Neural cell (in vitro differentiated cells): Measurements from ENCODE around the gene S1PR5. TPM values are rescaled to one million over a fixed set of nuclear protein-coding genes. Genes with fewer than 3 reads are reported as not detected.

Source experiments
- H2AFZ ChIP-seq: fragments of 200-600, 300-800 bp; sonication (generic), shearing (Covaris generic); 2 replicates; pipeline ENCODE4 v1.6.0; 2014; ENCODE audit warnings: low read depth, mild to moderate bottlenecking, antibody characterized with exemption, low read length, moderate library complexity
- H3F3A ChIP-seq: fragments of 200-600 bp; shearing (Covaris generic); 2 replicates; pipeline ENCODE4 v1.6.1; 2016; ENCODE audit warnings: mild to moderate bottlenecking, moderate library complexity, mixed read lengths, antibody characterized with exemption, low read length; ENCODE audit not compliant: insufficient read depth, poor library complexity, severe bottlenecking
- H3K27ac ChIP-seq: fragments of 200-600, 300-800 bp; sonication (generic), shearing (Covaris generic); 2 replicates; pipeline ENCODE4 v1.5.1; 2014; ENCODE audit warnings: mild to moderate bottlenecking, low read length, moderate library complexity
- H3K27me3 ChIP-seq: fragments of 300-800, 200-600 bp; sonication (generic), shearing (Covaris generic); 2 replicates; pipeline ENCODE4 v1.6.0; 2014; ENCODE audit warnings: mild to moderate bottlenecking, low read depth, low read length, moderate library complexity; ENCODE audit not compliant: insufficient read depth
- H3K36me3 ChIP-seq: fragments of 300-800, 200-600 bp; sonication (generic), shearing (Covaris generic); 2 replicates; pipeline ENCODE4 v1.5.1; 2014; ENCODE audit warnings: mild to moderate bottlenecking, antibody characterized with exemption, low read length, moderate library complexity; ENCODE audit not compliant: insufficient read depth
- H3K4me2 ChIP-seq: fragments of 300-800, 200-600 bp; sonication (generic), shearing (Covaris generic); 2 replicates; pipeline ENCODE4 v1.6.0; 2014; ENCODE audit warnings: mild to moderate bottlenecking, low read length
- H3K4me3 ChIP-seq: fragments of 300-800, 200-600 bp; sonication (generic), shearing (Covaris generic); 2 replicates; pipeline ENCODE4 v1.5.1; 2014; ENCODE audit warnings: mild to moderate bottlenecking, low read length, moderate library complexity
- H3K79me2 ChIP-seq: fragments of 200-600 bp; shearing (Covaris generic); replicated peaks from 2 replicates; pipeline ENCODE4 v1.6.0; 2014; ENCODE audit warnings: mild to moderate bottlenecking, low read length, moderate library complexity; ENCODE audit not compliant: insufficient read depth
- H3K9ac ChIP-seq: fragments of 300-800, 200-600 bp; sonication (generic), shearing (Covaris generic); 2 replicates; pipeline ENCODE4 v1.6.1; 2016; ENCODE audit warnings: mild to moderate bottlenecking, low read length, mixed read lengths
- H3K9me2 ChIP-seq: fragments of 200-600 bp; shearing (Covaris generic); 2 replicates; pipeline ENCODE4 v1.6.1; 2016; ENCODE audit warnings: mild to moderate bottlenecking, low read length, mixed read lengths; ENCODE audit not compliant: insufficient read depth
- H3K9me3 ChIP-seq: fragments of 200-600, 300-800 bp; sonication (generic), shearing (Covaris generic); 2 replicates; pipeline ENCODE4 v1.6.1; 2016; ENCODE audit warnings: mild to moderate bottlenecking, mixed run types, low read length, moderate library complexity, mixed read lengths
- H4K20me1 ChIP-seq: fragments of 200-600 bp; shearing (Covaris generic); 2 replicates; pipeline ENCODE4 v1.6.1; 2016; ENCODE audit warnings: mild to moderate bottlenecking, mixed run types; ENCODE audit not compliant: insufficient read depth
- EP300 ChIP-seq: fragments of 450-650 bp; conservative IDR thresholded peaks from 2 replicates; pipeline ENCODE4 v1.6.1; 2014; ENCODE audit warnings: antibody characterized with exemption, mild to moderate bottlenecking, moderate library complexity; ENCODE audit not compliant: poor library complexity, severe bottlenecking
- EZH2 ChIP-seq: fragments of 200-600, 300-800 bp; shearing (Covaris generic), sonication (generic); IDR thresholded peaks from 2 replicates; pipeline ENCODE4 v1.6.1; 2014; ENCODE audit warnings: antibody characterized with exemption, low read length, borderline replicate concordance, mild to moderate bottlenecking; ENCODE audit not compliant: insufficient read depth, poor library complexity, severe bottlenecking
- MXI1 ChIP-seq: fragments of 450-650 bp; conservative IDR thresholded peaks from 2 replicates; pipeline ENCODE4 v1.6.1; 2014; ENCODE audit warnings: antibody characterized with exemption, mild to moderate bottlenecking; ENCODE audit not compliant: poor library complexity, severe bottlenecking
- POLR2AphosphoS5 ChIP-seq: IDR thresholded peaks from 2 replicates; pipeline ENCODE4 v1.6.1; 2012
- RAD21 ChIP-seq: fragments of 450-650 bp; conservative IDR thresholded peaks from 2 replicates; pipeline ENCODE4 v1.6.1; 2014; ENCODE audit warnings: antibody characterized with exemption, mild to moderate bottlenecking, moderate library complexity
- SMC3 ChIP-seq: fragments of 450-650 bp; conservative IDR thresholded peaks from 2 replicates; pipeline ENCODE4 v1.6.1; 2014; ENCODE audit warnings: antibody characterized with exemption, mild to moderate bottlenecking, moderate library complexity; ENCODE audit not compliant: poor library complexity
- TAF1 ChIP-seq: IDR thresholded peaks from 2 replicates; pipeline ENCODE4 v1.6.1; 2012; ENCODE audit warnings: low read depth
- polyA plus RNA-seq: library from polyadenylated mRNA; depleted of rRNA; stranded (reverse); fragments of >200 nt; gene quantifications from 2 replicates; pipeline ENCODE4 v1.2.3, GENCODE V29; 2014
- TF ChIP-seq, protein P1 (sequence below): IDR thresholded peaks from 2 replicates; pipeline ENCODE4 v1.6.1; 2012; ENCODE audit warnings: borderline replicate concordance
- TF ChIP-seq, protein P2 (sequence below): fragments of 450-650 bp; IDR thresholded peaks from 2 replicates; pipeline ENCODE4 v1.5.1; 2014; ENCODE audit warnings: antibody characterized with exemption, mild to moderate bottlenecking, moderate library complexity; ENCODE audit not compliant: poor library complexity, severe bottlenecking

Gene S1PR5
- polyA plus RNA-seq, 1 donor from 2014 or later = not detected

DNA sequence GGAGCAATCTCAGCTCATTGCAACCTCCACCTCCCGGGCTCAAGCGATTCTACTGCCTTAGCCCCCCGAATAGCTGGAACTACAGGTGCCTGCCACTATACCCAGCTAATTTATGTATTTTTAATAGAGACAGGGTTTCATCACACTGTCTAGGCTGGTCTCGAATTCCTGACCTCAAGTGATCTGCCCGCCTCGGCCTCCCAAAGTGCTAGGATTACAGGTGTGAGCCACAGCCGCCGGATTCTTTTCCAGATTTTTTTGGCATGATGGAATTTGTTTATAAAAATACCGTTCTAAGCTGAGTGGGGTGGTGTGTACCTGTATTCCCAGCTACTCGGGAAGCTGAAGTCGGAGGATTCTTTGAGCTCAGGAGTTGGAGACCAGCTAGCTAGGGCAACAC, 20.4 kb upstream of the S1PR5 start (continued):
- no peak for TF ChIP-seq EP300

DNA sequence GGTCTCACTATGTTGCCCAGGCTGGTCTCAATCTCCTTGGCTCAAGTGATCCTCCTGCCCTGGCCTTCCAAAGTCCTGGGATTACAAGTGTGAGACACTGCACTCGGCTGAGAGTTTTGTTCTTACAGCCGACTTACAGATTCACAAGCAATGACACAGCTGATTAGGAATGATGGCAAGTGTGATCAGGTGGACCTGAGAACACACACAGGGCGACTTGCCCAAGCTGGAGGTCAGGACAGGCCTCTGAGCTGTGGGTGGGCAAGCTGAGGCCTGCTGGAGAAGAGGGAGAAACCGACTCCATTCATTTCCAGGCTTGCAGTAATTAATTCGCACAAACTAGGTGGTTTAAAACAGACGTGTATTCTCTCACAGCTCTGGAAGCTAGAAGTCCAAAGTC, 18.4 kb upstream of the S1PR5 start:
- TF ChIP-seq MXI1 (no peak), POLR2AphosphoS5 (no peak), TAF1 (no peak), EZH2 (no peak), RAD21 (no peak), SMC3 (no peak)
- TF ChIP-seq, protein P1, sequence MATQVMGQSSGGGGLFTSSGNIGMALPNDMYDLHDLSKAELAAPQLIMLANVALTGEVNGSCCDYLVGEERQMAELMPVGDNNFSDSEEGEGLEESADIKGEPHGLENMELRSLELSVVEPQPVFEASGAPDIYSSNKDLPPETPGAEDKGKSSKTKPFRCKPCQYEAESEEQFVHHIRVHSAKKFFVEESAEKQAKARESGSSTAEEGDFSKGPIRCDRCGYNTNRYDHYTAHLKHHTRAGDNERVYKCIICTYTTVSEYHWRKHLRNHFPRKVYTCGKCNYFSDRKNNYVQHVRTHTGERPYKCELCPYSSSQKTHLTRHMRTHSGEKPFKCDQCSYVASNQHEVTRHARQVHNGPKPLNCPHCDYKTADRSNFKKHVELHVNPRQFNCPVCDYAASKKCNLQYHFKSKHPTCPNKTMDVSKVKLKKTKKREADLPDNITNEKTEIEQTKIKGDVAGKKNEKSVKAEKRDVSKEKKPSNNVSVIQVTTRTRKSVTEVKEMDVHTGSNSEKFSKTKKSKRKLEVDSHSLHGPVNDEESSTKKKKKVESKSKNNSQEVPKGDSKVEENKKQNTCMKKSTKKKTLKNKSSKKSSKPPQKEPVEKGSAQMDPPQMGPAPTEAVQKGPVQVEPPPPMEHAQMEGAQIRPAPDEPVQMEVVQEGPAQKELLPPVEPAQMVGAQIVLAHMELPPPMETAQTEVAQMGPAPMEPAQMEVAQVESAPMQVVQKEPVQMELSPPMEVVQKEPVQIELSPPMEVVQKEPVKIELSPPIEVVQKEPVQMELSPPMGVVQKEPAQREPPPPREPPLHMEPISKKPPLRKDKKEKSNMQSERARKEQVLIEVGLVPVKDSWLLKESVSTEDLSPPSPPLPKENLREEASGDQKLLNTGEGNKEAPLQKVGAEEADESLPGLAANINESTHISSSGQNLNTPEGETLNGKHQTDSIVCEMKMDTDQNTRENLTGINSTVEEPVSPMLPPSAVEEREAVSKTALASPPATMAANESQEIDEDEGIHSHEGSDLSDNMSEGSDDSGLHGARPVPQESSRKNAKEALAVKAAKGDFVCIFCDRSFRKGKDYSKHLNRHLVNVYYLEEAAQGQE = no peak
- TF ChIP-seq, protein P2, sequence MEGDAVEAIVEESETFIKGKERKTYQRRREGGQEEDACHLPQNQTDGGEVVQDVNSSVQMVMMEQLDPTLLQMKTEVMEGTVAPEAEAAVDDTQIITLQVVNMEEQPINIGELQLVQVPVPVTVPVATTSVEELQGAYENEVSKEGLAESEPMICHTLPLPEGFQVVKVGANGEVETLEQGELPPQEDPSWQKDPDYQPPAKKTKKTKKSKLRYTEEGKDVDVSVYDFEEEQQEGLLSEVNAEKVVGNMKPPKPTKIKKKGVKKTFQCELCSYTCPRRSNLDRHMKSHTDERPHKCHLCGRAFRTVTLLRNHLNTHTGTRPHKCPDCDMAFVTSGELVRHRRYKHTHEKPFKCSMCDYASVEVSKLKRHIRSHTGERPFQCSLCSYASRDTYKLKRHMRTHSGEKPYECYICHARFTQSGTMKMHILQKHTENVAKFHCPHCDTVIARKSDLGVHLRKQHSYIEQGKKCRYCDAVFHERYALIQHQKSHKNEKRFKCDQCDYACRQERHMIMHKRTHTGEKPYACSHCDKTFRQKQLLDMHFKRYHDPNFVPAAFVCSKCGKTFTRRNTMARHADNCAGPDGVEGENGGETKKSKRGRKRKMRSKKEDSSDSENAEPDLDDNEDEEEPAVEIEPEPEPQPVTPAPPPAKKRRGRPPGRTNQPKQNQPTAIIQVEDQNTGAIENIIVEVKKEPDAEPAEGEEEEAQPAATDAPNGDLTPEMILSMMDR = no peak
- H3K4me2 ChIP-seq = no peak overlapping the region
- no peaks in the 10 kb centered on the region for H3F3A ChIP-seq
- no peaks in the 10 kb centered on the region for H4K20me1 ChIP-seq
- H3K9ac ChIP-seq = no peak overlapping the region
- H2AFZ ChIP-seq = no peak overlapping the region
- no peaks in the 10 kb centered on the region for H3K27me3 ChIP-seq
- no peaks in the 10 kb centered on the region for H3K9me3 ChIP-seq
- no peaks in the 10 kb centered on the region for H3K36me3 ChIP-seq
- no peak overlapping the region for H3K4me3 ChIP-seq
- H3K9me2 ChIP-seq = no peaks in the 10 kb centered on the region
- H3K27ac ChIP-seq = no peak overlapping the region
- H3K79me2 ChIP-seq = no peaks in the 10 kb centered on the region

DNA sequence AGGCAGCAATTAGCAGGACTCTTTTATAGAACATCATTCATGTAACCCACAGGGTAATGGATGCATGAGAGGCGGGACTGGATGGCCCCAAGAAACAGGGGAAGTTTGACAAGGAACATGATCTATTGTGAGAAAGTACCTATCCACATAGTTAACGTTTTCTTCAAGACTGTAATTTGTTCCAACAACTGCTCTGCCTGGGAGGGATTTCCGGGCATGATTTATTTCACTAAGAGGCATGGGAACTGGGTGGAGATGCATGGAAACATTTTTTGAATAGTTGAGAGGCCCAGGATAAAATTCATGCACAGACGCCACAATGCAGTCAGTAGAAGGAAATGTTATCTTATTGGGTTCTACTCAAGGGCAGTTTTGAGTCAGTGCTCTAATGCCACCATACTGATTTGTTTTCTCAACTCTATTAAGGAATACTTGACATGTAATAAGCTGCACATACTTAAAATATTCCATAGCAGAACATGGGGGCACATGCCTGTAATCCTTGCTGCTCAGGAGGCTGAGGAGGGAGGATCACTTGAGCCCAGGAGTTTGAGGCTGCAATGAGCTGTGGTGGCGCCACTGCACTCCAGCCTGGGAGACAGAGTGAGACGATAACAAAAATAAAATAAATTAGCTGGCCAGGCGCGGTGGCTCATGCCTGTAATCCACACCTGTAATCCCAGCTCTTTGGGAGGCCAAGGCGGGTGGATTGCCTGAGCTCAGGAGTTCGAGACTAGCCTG, 16.6 kb upstream of the S1PR5 start:
- no peaks in the 10 kb centered on the region for H3K9me2 ChIP-seq
- no peak overlapping the region for H2AFZ ChIP-seq
- no peak overlapping the region for H3K4me2 ChIP-seq
- no peaks in the 10 kb centered on the region for H3K27me3 ChIP-seq
- no peaks in the 10 kb centered on the region for H3K36me3 ChIP-seq
- H3K79me2 ChIP-seq = no peaks in the 10 kb centered on the region
- no peak overlapping the region for H3K27ac ChIP-seq
- H3K4me3 ChIP-seq = no peak overlapping the region
- no peak overlapping the region for H3K9ac ChIP-seq
- no peaks in the 10 kb centered on the region for H3F3A ChIP-seq
- H4K20me1 ChIP-seq = no peaks in the 10 kb centered on the region
- no peaks in the 10 kb centered on the region for H3K9me3 ChIP-seq
- TF ChIP-seq TAF1 = no peak
- TF ChIP-seq, protein P1 = no peak
- TF ChIP-seq, protein P2 = no peak
